Occipital lobe (tissue), 2 donors: ENCODE results near the gene PRR33. TPM values are rescaled to one million over a fixed set of nuclear protein-coding genes. Genes with fewer than 3 reads are reported as not detected.

Source experiments
- DNase-seq: peaks from one replicate; lab custom pipeline; 2025; lab: John Stamatoyannopoulos, UW
- total RNA-seq: library from RNA; depleted of rRNA; stranded (reverse); fragments of >200 nt; gene quantifications from one replicate; pipeline ENCODE4 v1.2.3, GENCODE V29; 2014

The PRR33 gene
- total RNA-seq, 1 donor from 2014 or later, result not detected

DNA sequence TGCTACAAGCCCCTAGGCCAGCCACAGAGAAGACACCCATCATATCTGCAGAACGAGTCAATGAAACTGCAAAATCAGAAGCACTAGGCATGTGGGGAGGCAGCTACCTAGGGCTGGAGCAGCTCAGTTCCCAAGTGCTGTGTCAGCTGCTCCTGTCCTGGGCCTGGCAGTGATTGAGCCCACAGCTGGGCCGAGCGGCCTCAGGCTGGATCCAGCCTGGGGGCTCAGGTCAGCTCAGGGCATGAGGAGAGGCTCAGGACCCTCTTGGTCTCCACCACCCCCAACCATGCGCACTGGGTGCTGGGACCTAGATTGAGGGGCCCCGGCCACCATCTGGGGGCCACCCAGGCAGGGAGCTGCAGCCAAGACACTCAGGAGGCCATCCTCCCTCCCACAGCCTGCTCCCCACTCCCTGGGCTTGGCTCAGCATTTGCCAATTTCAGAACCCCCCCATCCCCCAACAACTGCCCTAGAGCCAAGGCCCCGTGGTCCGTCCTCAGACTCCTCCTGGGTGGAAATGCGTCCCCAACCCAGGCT is 25.4 kb upstream of the PRR33 start:
- DNase-seq, result no peak

DNA sequence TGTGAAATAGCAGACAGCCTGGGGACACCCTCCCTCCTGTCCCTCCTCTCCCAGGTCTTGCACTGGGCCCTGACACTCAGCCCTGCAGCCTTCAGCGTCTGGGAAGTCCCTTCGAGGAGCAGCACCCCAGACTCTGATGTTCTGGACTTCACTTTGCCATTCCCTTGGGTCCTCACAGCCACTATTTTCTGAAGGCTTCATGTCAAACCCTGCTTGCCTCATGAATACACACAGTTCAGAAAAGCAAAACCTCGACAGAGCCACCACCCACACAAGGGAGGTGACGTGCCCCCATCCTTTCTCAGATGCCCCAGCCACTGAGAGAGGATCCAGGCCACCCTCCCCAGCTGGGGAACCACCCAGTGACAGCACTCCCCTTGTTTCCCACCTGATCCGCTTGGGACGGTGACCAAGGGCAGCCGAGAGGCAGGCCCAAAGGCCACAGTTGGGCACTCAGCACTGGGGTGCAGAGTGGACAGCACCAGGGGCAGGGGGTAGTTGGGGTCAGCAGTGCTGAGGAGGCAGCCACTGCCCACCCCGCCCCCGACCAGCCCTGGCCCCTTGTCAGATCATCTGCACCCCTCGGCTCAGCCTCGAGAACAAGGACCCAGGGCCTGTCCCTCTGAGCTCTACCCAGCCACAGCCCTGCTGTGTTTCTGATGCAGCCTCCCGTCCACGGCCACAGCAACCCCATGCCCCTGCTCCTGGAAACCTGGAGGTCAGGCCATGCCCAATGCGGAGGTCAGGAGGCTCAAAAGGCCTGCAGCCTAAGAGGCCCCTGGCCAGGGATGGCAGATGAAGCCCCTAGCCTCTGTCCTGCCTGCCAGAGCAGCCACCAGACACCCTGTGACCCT is 24.7 kb upstream of the PRR33 start:
- no peak for DNase-seq

DNA sequence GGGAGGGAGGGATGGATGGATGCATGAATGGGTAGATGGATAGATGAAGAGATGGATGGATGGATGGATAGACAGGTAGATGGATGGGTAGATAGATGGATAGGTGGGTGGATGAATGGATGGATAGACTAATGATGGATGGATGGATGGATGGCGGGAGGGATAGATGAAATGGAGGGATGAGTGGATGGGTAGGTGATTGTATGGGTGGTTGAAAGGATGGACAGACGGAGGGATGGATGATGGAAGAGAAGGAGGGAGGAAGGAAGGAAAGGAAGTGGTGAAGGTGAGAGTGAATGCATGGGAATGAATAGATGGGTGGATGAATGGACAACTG is 24.1 kb upstream of the PRR33 start:
- no peak for DNase-seq

DNA sequence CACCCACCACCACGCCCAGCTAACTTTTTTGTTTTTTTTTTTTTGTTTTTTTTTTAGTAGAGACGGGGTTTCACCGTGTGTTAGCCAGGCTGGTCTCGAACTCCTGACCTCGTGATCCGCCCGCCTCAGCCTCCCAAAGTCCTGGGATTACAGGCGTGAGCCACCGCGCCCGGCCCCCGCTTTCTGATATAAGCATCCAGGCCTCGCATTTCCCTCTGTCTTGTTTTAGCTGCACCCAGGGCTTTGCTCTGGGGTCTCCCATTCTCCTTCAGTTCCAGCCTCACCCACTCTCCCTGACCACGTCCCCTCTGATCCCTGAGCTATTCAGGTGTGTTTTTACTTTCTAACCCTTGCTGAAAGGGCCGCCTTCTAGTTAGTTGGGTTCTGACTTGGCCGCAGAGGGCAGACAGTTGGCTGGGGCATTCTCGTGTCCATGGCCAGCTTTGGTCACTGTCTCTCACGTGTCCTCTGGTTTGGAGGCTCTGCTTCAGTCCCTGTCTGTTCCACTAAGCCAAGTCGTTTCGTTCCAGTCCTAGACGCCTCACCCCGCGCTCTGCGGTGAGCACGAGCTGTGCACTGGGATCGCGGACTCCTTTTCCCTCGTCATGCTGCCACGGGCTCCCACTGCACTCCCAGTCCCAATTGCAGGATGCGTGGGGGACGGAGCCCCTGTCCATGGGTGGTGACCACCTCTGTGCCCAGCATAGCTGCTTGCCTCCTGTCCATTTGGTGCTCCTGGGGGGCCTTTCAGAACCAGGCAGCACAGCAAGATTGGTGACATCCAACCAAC is 21.8 kb upstream of the PRR33 start:
- no peak for DNase-seq

DNA sequence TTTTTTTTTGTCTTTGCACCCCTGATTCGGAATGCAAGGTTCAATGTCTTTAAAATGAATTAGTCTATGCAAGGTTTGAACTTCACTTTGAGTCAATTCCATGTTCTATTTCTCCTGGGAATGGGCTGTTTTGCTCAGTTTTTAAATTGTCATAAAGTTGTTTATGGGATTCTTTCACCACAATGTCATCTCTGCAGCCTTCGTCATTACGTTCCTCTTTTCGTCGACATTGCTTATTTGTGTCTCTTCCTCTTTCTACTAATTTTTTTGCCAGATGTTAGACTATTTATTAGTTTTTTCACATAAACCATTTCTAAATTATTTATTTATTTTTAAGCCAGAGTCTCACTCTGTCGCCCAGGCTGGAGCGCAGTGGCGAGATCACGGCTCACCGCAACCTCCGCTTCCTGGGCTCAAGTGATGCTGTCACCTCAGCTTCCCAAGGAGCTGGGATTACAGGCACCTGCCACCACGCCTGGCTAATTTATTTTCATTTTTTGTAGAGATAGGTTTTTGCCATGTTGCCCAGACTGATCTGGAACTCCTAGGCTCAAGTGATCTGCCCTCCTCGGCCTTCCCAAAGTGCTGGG is 20.7 kb upstream of the PRR33 start:
- DNase-seq, result no peak

DNA sequence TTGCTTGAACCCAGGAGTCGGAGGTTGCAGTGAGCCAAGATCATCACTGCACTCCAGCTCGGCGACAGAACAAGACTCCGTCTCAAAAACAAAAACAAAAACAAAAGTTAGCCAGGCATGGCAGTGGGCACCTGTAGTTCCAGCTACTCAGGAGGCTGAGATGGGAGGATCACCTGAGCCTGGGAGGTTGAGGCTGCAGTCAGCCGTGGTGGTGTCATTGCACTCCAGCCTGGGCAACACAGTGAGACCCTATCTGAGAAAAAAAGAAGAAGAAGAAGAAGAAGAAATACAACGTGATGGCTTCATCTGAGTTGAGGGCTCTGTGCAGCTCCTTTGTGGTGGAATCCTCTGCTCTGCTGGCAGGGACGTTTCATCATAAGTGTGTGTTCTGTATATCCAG is 17.8 kb upstream of the PRR33 start:
- no peak for DNase-seq

DNA sequence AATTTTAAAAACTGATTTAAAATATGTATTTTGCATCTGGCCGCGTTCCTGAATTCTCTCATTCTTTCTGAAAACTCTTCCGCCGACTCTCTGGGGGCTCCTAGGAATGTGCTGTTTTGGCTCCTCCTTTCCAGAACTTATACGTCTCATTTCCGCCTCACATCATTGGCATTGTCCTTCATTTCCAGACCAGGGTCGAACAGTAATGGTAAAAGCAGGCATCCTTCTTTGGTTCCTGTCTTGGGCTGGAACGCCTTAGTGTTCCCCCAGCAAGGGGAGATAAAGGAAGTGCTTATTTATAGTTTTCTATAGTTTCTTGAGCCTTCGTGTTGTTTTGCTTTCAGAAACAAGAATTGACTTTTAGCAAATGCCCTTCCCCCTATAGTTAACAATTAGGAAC is 16.9 kb upstream of the PRR33 start:
- DNase-seq, result no peak

DNA sequence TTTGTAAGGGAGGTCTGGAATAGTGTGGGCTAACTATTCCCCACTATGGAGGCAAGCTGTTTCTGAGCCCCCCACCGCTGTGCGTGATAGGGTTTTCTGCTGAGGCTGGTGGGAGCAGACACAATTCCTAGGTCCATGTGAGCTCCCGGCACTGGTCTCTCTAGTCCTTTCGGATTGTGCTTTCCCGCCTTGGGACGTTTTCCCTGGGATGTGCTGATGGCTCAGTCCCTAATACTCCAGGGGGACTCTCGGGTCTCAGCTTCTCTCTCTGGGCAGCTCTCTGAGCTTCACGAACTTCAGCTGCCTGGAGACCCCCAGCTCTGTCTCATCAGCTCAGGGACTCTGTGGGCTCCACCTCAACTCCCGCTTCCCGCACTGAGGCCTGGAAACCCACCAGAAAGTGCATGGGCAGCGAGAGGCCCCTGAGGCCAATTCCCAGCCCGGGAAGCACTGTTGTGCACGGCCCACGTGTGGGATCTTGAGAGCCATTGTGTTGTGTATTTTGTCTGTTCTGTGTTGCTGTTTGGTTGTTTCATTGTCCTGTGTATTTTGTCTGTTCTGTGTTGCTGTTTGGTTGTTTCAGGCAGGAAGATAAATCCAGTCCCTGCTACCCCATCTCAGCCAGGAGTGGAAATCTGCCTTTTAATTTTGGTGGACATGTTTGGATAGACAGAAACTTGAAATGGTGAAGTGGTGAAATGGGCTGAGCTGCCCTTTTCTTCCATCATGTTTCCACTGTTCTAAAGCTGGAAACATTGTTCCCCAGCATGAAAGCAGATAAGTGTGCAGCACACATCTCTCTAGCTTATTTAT is 15.1 kb upstream of the PRR33 start:
- no peak for DNase-seq

DNA sequence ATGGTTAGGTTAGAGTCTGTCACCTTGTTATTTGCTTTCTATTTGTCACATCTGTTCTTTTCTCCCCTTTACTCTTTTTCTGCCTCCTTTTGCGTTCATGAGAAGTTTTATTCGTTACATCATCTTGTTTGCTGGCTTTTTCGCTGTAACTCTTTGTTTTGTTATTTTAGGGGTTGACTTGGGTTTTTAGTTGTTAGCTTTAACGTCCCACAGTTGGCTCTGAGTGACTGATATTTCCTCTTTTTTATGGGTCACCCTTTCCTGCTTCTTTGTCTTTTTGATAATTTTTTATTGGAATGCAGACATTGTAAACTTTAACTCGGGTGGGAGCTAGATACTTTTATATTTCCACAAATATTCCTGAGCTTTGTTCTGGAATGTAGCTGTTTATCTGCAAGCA is 14.5 kb upstream of the PRR33 start:
- no peak for DNase-seq

DNA sequence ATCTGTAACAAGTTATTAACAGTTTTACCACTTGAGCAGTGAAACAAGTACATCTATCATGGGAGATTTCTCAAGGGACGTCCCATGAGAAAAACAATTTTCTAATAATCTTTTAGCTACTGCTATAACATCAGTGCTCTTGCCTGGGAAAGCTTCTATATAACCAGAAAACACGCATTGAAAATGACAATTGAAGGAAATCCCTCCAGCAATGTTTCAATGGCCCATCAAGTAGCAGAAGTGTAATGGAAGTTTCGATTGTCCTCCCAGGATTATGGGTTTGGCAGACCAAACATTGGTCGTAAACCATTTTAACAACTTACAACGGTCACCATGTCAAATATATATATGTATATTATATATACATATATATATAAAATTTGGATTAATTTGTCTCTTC is 8.0 kb upstream of the PRR33 start:
- DNase-seq, result no peak

DNA sequence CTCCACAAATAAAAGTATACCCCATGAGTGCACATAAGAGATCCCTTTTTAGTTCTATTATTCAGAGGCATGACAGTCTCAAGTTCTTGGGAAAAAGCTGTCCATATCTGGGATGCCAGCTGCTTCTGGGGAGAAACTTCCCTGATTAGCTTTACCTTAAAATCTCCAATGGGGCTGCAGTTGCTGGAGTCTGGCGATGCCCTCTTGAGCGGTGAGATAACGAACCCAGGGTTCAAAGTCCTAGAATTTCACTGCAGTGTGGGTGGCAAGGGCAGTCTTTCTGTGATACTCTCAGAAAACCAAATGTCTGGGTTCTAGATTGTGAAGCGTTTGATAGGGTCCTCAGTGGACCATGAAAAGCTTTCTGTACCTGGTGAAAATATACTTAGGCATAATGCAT is 7.4 kb upstream of the PRR33 start:
- DNase-seq, result no peak

DNA sequence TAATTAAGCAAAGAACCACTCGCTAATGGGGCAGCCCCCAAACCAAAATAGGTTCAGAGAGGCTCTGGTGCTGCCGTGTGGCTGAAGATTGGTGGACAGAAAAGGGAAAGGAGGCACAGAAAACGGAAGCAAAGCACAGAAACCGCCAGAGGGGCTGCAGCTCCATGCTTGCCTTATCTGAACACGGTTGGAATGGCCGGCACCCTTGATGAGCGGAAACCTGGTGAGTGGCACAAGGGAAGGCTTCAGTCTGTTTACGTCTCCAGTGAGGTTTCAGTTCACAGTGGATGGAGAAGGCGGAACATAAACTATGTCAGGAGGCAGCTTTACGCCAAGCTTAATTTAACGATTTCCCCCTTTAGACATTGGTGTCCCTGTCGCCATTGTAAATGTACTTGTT is 5.2 kb upstream of the PRR33 start:
- no peak for DNase-seq

DNA sequence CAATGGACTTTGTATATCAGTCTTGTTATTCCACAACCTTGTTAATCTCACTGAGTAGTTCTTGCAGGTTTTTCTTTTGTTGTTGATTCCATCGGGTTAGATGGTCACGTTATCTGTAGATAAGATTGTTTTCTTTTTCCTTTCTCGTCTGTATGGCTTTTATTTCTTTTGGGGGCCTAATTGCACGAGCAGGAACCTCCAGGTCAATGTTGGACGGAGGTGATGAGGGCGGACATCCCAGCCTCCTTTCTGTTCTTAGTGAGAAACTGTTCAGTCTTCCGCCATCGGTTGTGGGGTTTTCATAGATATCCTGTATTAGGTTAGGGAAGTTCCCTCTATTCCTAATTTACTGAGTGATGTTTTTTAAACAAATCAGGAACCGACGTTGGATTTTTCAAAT is 4.8 kb upstream of the PRR33 start:
- no peak for DNase-seq

DNA sequence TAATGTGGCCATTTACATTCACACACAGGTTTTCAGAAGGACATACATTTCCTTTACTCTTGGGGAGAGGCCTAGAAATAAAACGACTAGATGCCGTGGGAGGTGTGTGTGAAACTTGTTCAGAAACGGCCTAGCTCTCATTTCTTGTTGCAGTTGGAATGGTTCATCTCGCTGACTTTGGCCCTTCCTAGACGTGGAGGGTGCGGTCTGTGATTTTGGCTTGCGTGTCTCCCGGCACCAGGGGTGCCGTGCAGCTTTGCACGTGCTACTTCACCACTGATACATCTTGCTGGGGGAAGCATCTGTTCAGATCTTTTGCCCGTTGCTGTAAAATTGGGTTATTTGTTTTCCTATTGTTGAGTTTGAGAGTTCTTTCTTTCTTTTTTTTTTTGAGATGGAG is 3.1 kb upstream of the PRR33 start:
- peak; percentile 31 for DNase-seq

DNA sequence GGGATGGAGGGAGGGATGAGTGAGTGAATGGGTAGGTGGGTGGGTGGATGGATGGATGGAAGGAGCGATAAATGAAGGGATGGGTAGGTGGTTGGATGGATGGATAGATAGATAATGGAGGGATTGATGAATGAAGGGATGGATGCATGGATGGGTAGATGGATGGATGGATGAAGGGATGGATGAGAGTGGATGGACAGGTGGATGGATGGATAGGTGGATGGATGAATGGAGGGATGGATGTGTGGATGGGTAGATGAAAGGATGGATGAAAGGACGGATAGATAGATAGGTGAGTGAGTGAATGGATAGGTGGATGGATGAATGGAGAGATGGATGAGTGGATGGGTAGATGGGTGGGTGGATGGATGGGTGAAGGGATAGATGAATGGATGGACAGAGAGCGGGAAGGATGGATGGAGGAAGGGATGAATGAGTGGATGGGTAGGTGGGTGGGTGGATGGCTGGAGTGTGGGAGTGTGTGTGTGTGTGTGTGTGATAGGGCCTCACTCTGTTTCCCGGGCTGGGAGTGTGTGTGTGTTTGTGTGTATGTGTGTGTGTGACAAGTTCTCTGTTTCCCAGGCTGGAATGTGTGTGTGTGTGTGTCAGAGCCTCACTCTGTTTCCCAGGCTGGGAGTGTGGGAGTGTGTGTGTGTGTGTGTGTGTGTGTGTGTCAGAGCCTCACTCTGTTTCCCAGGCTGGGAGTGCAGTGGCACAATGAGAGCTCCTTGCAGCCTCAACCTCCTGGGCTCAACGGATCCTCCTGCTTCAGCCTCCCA is 2.1 kb upstream of the PRR33 start:
- no peak for DNase-seq

DNA sequence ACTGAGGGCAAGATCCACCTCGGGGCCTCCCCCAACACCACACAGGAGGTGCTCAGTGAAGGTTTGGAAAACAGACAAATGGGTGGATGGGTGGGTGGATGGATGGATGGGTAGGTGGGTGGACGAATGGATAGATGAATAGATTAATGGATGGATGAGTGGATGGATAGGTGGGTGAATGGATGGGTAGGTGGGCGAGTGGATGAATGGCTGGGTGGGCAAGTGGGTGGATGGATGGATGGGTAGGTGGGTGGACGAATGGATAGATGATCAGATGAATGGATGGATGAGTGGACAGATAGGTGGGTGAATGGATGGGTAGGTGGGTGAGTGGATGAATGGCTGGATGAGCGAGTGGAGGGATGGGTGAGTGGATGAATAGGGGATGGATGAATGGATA is 863 bp upstream of the PRR33 start:
- DNase-seq, result no peak

DNA sequence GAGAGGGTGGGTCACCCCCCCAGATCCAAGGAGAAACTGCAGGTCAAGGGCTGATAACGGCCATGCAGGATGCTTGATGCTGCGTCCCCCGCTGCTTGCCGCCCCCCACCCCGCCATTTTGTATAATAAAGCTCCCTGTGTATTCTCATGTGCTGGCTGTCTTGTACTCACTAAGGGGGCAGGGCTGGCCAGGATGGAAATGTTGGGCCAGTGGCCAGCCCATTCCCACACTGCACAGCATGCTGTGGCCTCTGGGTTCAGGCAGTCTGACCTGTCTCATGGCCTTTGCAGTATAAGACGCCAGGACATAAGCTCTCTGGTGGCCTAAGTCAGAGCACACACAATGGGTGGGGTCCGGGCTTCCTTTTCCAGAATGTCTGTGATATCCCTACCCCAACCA is 421 bp upstream of the PRR33 start:
- DNase-seq, result no peak

DNA sequence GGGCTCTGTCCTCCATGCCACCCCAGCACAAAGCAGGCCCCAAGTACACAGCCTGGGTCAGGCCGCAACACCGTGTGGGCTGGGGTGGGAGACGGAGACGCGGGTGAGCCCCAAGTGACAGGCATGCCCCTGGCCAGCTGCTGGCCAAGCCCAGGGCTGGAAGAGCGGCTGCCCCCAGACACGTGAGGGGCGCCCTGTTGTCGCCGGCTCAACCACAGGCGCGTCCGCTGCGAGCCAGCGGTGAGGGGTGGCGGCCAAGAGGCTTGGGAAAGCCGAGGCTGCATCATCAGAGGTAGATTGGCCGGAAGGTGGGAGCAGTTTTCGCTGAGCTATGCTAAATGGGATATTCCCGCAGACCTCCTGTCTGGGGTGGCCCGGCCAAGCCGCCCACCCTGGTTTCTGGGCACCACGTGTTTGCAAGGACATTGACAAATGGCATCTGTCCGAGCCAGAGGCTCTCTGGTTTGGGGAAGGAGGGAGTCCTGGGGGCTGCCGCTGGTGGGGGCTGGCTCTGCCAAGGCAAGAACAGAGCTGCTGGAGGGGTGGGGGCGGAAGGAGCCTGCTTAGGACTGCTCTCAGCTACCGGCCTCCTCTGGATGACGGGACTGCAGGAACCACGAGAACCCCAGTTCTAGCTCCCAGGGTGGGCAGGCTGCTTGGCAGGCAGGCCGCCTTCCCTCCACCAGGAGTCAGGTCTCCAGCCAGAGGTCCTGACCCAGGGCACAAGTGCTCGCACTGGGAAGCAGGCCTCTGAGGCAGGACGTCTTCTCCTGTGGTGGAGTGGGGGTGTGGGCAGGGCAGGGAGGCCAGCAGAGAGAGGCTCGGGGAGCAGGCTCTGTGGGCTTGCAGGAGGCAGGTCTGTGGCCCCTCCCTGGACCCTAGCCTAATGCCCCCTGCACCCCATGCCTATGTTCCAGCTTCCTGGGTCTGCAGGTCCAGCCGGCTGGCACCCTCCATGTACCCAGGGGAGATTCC is 552 bp downstream of the PRR33 start:
- no peak for DNase-seq
